Measurements from ENCODE around the gene ARFRP1.

DNA sequence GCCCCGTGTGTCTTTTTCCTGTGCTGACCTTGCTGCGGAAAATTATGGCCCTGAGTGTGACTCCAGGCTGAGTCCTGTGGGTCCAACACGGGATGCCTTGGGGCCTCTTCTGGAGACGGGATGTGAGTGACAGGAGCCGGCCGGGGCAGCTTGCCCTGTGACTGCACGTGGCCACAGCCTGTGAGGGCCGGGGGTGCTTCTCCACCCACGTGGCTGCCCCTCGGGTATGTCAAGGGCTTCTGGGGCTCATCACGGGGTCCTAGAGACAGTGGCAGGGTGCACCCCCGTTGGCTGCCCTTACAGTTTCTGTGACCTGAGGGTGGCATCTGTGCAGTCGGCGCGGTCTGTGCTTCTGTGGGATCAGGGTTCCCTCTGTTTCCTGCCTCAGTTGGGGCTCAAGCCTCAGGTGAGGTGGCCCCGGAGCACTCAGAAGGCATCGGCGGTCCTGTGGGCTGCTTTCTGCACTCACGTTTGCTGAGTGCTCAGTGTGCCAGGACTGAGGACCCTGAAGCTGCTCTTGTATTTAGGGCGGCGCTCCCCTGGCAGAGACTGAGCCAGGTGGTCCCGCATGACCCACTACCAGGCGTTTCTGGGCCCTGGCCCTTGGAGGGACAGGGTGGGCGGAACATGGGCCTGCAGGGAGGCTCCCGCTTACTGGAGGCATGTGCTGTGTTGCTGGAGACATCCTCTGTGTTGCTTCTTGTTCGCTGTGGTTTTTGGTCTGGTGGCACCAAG is 44.3 kb downstream of the ARFRP1 start:
- TF ChIP-seq, protein P1, sequence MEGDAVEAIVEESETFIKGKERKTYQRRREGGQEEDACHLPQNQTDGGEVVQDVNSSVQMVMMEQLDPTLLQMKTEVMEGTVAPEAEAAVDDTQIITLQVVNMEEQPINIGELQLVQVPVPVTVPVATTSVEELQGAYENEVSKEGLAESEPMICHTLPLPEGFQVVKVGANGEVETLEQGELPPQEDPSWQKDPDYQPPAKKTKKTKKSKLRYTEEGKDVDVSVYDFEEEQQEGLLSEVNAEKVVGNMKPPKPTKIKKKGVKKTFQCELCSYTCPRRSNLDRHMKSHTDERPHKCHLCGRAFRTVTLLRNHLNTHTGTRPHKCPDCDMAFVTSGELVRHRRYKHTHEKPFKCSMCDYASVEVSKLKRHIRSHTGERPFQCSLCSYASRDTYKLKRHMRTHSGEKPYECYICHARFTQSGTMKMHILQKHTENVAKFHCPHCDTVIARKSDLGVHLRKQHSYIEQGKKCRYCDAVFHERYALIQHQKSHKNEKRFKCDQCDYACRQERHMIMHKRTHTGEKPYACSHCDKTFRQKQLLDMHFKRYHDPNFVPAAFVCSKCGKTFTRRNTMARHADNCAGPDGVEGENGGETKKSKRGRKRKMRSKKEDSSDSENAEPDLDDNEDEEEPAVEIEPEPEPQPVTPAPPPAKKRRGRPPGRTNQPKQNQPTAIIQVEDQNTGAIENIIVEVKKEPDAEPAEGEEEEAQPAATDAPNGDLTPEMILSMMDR (IDR thresholded peaks at IDR 0.05) = no peak
- no peak for TF ChIP-seq POLR2A (IDR thresholded peaks at IDR 0.05)
